ENCODE data around the gene ANXA11.
"Not testable (repeated sequence)": the region's sequence is repeated elsewhere in the genome, so short reads cannot be mapped to it uniquely, and the experiment has no call there.

Gene ANXA11

DNA sequence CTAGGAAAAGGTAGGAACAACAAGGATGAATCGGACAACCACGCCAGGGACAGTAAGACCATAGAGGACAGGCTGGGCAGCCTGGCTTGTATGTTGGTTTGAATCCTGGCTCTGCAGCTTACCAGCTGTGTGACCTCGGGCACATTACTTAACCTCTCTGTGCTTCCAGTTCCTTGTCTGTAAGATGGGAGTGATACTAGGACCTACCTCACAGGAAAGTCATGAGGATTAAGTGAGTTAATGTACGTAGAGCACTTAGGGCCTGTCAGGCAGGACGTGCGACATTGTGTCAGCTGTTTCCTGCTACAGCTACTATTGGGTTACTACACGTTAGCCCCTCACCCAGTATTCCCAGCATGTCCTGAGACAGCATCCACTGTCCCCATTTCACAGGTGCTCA, 40.7 kb downstream of the ANXA11 start:
- no peak for DNase-seq

- DNase-seq, result no peak
Observed at GRCh38 chr10:80163741-80164341, 41.5 kb downstream of the ANXA11 start.

GRCh38 chr10:80161321-80162083, 43.8 kb downstream of the ANXA11 start:
- DNase-seq, result peak; percentile 9

DNA sequence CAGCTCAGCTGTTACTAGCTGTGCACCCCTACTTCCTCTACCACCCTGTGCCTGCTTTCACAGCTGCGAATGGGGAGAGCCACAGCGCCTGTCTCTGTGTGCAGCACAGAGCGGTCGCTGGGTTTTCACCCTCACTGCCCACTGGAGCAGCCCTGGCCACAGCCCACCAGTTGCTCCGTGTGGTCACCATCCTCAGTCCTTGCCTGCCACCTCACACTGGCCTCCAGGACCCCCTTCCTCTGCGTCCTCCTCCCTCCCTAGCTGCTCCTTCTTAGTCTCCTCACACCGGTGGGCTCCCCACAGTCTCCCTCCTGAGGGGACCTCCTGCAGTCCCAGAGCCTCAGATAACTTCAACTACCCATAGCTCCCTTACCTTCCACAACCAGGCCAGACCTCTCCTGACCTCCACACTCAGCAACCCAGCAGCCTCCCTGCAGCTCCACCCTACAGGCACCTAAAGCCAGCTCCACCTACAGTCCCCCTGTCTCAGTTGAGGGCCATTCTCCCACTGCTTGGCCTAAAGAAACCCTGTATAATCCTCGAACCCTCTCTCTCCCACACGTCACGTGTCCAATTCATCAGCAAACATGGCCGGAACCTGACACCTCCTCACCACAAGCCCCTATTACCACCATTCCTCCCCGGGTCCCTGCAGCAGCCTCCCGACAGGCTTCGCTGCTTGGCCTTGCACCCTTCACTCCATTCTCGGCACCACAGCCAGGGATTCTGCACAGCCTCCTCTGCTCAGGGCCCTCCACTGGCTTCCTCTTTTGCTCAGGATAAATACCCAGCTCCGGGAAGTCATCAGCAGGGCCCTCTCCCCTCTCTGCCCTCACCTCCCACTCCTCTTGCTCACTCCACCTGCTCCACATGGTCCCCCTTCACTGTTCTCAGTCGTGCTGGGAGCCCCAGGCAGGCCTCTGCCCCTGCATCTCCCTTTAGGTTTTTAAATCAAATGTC, 44.7 kb downstream of the ANXA11 start:
- no peak for DNase-seq

- DNase-seq, result no peak
Observed at GRCh38 chr10:80159166-80159873, 46.0 kb downstream of the ANXA11 start.

GRCh38 chr10:80158598-80159127, 46.7 kb downstream of the ANXA11 start:
- DNase-seq, result peak; percentile 7

- DNase-seq, result no peak
Observed at GRCh38 chr10:80158126-80158525, 47.2 kb downstream of the ANXA11 start.

DNA sequence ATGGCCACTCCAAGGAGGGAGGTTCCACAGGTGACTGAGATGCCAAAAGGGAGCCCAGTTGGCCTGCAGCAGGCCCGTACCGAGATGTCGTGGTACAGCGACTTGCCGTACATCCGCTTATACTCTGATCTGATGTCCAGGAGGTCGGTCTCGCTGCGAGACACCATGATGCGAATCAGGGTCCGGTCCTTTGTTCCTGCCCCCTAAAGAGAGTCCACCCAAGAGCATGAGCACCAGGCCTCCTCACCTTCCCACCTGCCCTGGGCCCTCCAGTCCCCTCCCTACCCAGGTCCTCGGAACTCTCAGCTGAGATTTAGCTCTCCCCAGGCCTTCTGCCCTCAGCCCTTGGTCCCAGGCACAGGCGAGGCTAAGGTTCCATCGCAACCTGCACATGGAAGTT, 47.8 kb downstream of the ANXA11 start:
- DNase-seq, result no peak

GRCh38 chr10:80156216-80156615, 49.1 kb downstream of the ANXA11 start:
- no peak for DNase-seq

DNA sequence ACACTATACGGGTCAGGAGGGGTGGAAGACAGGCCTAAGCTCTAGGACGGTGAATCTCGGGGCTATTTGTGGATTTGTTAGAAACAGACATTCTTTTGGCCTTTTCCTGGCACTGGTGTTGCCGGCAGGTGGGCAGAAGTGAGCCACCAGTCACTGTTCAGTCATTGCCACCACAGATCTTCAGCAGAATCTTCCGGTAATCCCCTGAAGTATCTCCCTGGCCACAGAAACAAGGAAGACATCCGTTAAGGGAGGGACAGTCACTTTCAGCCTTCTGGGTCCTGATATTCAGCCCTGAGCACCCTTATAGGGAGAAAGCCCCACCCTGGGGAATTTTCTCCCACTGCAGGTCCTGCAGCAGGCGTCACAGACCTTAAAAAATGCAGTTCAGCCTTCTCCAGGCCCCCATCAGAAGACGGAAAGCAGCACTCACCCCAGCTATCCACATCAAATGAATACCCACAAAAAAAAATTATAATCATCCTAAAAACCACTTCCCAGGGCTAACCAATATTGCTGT, 49.6 kb downstream of the ANXA11 start:
- no peak for DNase-seq

GRCh38 chr10:80154978-80155695, 50.2 kb downstream of the ANXA11 start:
- no peak for DNase-seq

- DNase-seq, result no peak
Observed at GRCh38 chr10:80154626-80154977, 50.7 kb downstream of the ANXA11 start.

GRCh38 chr10:80153460-80153859, 51.9 kb downstream of the ANXA11 start:
- no peak for DNase-seq

GRCh38 chr10:80152820-80153219, 52.5 kb downstream of the ANXA11 start:
- DNase-seq, result no peak

- DNase-seq, result no peak
Observed at GRCh38 chr10:80150172-80150571, 55.2 kb downstream of the ANXA11 start.

DNA sequence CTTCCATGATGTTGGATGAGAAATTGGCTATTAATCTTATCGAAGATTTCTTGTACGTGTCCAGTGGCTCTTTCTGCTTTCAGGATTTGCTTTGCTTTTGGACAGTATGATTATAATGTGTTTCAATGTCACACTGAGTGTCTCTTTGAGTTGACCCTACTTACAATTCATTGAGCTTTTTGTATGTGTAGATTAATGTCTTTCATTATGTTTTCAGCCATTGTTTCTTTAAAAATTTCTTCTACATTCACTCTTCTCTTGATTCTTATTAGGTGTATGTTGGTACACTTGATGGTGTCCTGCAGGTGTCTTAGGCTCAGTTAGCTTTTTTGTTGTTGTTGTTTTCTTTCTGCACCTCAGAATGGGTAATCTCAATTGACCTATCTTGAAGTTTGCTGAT, 56.2 kb downstream of the ANXA11 start:
- DNase-seq, result no peak

- DNase-seq, result no peak
Observed at GRCh38 chr10:80148166-80148805, 57.1 kb downstream of the ANXA11 start.

GRCh38 chr10:80146918-80147317, 58.4 kb downstream of the ANXA11 start:
- DNase-seq, result no peak

DNA sequence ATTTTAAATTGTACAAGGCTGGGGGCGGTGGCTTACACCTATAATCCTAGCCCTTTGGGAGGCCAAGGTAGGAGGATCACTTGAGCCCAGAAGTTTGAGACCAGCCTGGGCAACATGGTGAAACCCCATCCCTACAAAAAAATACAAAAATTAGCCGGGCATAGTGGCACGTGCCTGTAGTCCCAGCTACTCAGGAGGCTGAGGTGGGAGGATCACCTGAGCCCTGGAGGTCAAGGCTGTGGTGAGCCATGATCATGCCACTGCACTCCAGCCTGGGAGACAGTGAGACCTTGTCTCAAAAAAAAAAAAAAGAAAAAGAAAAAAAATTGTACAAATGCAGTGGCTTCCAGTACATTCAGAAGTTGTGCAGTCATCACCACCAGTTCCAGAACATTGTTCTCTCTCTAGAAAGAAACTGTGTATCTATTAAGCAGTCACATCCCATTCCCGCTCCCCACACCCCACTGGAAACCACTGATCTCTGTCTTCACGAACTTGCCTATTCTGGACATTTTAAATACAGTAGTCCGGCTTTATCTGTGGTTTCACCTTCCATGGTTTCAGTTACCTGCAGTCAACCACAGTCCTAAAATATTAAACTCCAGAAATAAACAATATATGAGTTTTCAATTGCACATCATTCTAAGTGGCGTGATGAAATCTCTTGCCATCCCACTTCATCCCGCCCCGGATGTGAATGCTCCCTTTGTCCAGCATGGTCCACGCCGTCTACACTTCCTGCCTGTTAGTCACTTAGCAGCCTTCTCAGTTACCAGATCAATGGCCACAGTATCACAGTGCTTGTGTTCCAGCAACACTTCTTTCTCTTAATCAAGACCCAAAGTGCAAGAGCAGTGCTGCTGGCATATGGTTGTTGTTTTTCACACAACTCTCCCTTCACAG, 59.7 kb downstream of the ANXA11 start:
- not testable (repeated sequence) for DNase-seq

DNA sequence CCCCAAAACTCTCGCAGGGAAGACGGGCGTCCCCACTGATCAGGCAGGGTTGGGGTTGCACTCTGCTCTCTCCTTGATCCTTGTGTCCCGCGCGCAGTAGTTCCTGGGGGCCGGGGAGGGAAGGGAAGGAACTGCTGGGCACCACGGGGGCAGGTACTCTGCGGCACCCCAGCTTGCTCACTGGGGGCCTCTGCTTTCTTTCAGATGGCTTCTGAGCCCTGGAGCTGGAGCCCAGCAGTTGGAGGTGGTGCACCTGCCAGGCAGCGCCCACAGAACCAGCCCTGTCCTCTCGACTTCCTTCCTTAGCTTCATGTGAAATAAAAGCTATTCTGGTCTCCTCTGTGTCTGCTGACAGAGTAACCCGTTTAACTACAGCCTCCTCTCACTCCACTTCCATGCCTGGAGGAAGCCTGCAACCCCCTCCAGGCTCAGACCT, 60.6 kb downstream of the ANXA11 start:
- DNase-seq, result no peak
